ENCODE results near the gene NRN1L.

NRN1L gene

GRCh38 chr16:67864594-67864993 is 20.1 kb upstream of the NRN1L start:
- Histone ChIP-seq H3K4me3 (ENCODE audit: low read depth, low read length, poor library complexity, severe bottlenecking) (no peak overlapping the region), H3K4me2 (ENCODE audit: low read length) (no peak overlapping the region), H3K27me3 (ENCODE audit: insufficient read depth, low read length) (no peaks in the 10 kb centered on the region), H4K20me1 (ENCODE audit: insufficient read depth, low read length) (no peaks in the 10 kb centered on the region), H3K36me3 (ENCODE audit: insufficient read depth, low read length) (peaks cover 73% of the 10 kb centered on the region), H2AFZ (ENCODE audit: low read length) (no peak overlapping the region), H3K9me2 (ENCODE audit: low read depth, low read length) (no peaks in the 10 kb centered on the region), H3K4me1 (ENCODE audit: insufficient read depth, low read length, severe bottlenecking) (no peaks in the 10 kb centered on the region), H3K9me3 (ENCODE audit: low read length) (no peaks in the 10 kb centered on the region), H3F3A (ENCODE audit: insufficient read depth, low read length) (no peaks in the 10 kb centered on the region), H3K79me2 (ENCODE audit: insufficient read depth, low read length) (peaks cover 29% of the 10 kb centered on the region), H3K27ac (ENCODE audit: low read depth, low read length, poor library complexity, severe bottlenecking) (no peak overlapping the region), H3K9ac (ENCODE audit: low read length) (no peak overlapping the region)
- TF ChIP-seq EZH2 (IDR thresholded peaks at IDR 0.05; ENCODE audit: borderline replicate concordance, low read length) (no peak), CTCF (IDR thresholded peaks at IDR 0.05; ENCODE audit: low read length) (no peak)

- Histone ChIP-seq H3K79me2 (ENCODE audit: insufficient read depth, low read length) (peaks cover 29% of the 10 kb centered on the region), H3K9me3 (ENCODE audit: low read length) (no peaks in the 10 kb centered on the region), H4K20me1 (ENCODE audit: insufficient read depth, low read length) (no peaks in the 10 kb centered on the region)
Measured at GRCh38 chr16:67865318-67865717, 19.4 kb upstream of the NRN1L start.

GRCh38 chr16:67868290-67868689 is 16.4 kb upstream of the NRN1L start:
- Histone ChIP-seq H3K79me2 (ENCODE audit: insufficient read depth, low read length) (peaks cover 3% of the 10 kb centered on the region), H3K4me2 (ENCODE audit: low read length) (no peak overlapping the region), H3K36me3 (ENCODE audit: insufficient read depth, low read length) (peaks cover 69% of the 10 kb centered on the region), H3K9ac (ENCODE audit: low read length) (no peak overlapping the region), H3K9me2 (ENCODE audit: low read depth, low read length) (no peaks in the 10 kb centered on the region), H3K27me3 (ENCODE audit: insufficient read depth, low read length) (no peaks in the 10 kb centered on the region), H2AFZ (ENCODE audit: low read length) (no peak overlapping the region), H4K20me1 (ENCODE audit: insufficient read depth, low read length) (no peaks in the 10 kb centered on the region), H3K4me1 (ENCODE audit: insufficient read depth, low read length, severe bottlenecking) (peaks cover 7% of the 10 kb centered on the region), H3K9me3 (ENCODE audit: low read length) (no peaks in the 10 kb centered on the region), H3K27ac (ENCODE audit: low read depth, low read length, poor library complexity, severe bottlenecking) (no peak overlapping the region), H3F3A (ENCODE audit: insufficient read depth, low read length) (no peaks in the 10 kb centered on the region), H3K4me3 (ENCODE audit: low read depth, low read length, poor library complexity, severe bottlenecking) (no peak overlapping the region)
- no peak for TF ChIP-seq CTCF (IDR thresholded peaks at IDR 0.05; ENCODE audit: low read length)
- TF ChIP-seq EZH2 (IDR thresholded peaks at IDR 0.05; ENCODE audit: borderline replicate concordance, low read length) = no peak

More at GRCh38 chr16:67865318-67865717, 19.4 kb upstream of the NRN1L start:
- Histone ChIP-seq H2AFZ (ENCODE audit: low read length) (no peak overlapping the region), H3K36me3 (ENCODE audit: insufficient read depth, low read length) (peaks cover 76% of the 10 kb centered on the region), H3K4me1 (ENCODE audit: insufficient read depth, low read length, severe bottlenecking) (no peaks in the 10 kb centered on the region), H3K9ac (ENCODE audit: low read length) (no peak overlapping the region), H3K9me2 (ENCODE audit: low read depth, low read length) (no peaks in the 10 kb centered on the region), H3F3A (ENCODE audit: insufficient read depth, low read length) (no peaks in the 10 kb centered on the region), H3K27ac (ENCODE audit: low read depth, low read length, poor library complexity, severe bottlenecking) (no peak overlapping the region), H3K4me2 (ENCODE audit: low read length) (no peak overlapping the region), H3K27me3 (ENCODE audit: insufficient read depth, low read length) (no peaks in the 10 kb centered on the region), H3K4me3 (ENCODE audit: low read depth, low read length, poor library complexity, severe bottlenecking) (no peak overlapping the region)
- TF ChIP-seq CTCF (IDR thresholded peaks at IDR 0.05; ENCODE audit: low read length) = peak; percentile 47; the same call in 1 of the 2 replicates
- TF ChIP-seq EZH2 (IDR thresholded peaks at IDR 0.05; ENCODE audit: borderline replicate concordance, low read length) = no peak

Measured in OCI-LY1 (cell line).